C4-2B (cell line): ENCODE results near the gene UHRF1.

Experiments
- CTCF ChIP-seq: fragments of 450-650 bp; conservative IDR thresholded peaks from 2 replicates; pipeline ENCODE4 v1.5.1; 2017; ENCODE audit warnings: mild to moderate bottlenecking
- ZFX ChIP-seq: fragments of 450-650 bp; IDR thresholded peaks from 2 replicates; pipeline ENCODE4 v1.6.1; 2017

GRCh38 chr19:4937060-4937459 lies 27.8 kb downstream of the UHRF1 start:
- TF ChIP-seq CTCF (no peak), ZFX (no peak)
